Fibroblast of villous mesenchyme (primary cell): Measurements from ENCODE around the gene TSC1. TPM values are rescaled to one million over a fixed set of nuclear protein-coding genes. Genes with fewer than 3 reads are reported as not detected.

ENCODE experiments used
- DNase-seq: peaks from one replicate; pipeline ENCODE4 v3.0.0-alpha.2; 2010; ENCODE audit warnings: low read depth
- H3K4me3 ChIP-seq: 2 replicates; pipeline ENCODE4 v1.5.1; 2011; ENCODE audit warnings: low read depth, mild to moderate bottlenecking, low read length
- total RNA-seq: library from RNA; depleted of rRNA; stranded (reverse); fragments of >200 nt; gene quantifications from 2 replicates; pipeline ENCODE4 v1.2.3, GENCODE V29; 2012
- TF ChIP-seq, protein P1 (sequence below): IDR thresholded peaks from 2 replicates; pipeline ENCODE4 v1.5.1; 2012; ENCODE audit warnings: low read depth, mild to moderate bottlenecking, low read length; ENCODE audit not compliant: insufficient read depth

Gene TSC1
- total RNA-seq, 1 donor, result 65.2 TPM

DNA sequence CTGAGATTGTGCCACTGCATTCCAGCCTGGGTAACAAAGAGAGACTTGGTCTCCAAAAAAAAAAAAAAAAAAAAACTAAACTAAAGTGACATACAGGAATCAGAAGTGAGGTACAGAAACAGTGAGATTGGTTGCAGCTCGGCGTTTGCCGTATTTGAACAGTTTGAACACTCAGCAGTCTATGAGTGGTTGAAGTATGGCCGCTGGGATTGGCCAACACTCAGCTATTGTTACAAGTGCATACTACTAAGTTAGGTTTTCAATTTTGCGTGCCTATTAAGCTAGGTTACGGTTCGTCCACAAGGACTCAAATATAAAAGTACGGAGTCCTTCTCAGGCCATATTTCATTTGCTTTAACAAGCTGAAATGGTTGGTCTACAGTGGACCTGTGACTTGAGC is 3.3 kb upstream of the TSC1 start:
- TF ChIP-seq, protein P1, sequence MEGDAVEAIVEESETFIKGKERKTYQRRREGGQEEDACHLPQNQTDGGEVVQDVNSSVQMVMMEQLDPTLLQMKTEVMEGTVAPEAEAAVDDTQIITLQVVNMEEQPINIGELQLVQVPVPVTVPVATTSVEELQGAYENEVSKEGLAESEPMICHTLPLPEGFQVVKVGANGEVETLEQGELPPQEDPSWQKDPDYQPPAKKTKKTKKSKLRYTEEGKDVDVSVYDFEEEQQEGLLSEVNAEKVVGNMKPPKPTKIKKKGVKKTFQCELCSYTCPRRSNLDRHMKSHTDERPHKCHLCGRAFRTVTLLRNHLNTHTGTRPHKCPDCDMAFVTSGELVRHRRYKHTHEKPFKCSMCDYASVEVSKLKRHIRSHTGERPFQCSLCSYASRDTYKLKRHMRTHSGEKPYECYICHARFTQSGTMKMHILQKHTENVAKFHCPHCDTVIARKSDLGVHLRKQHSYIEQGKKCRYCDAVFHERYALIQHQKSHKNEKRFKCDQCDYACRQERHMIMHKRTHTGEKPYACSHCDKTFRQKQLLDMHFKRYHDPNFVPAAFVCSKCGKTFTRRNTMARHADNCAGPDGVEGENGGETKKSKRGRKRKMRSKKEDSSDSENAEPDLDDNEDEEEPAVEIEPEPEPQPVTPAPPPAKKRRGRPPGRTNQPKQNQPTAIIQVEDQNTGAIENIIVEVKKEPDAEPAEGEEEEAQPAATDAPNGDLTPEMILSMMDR, result no peak
- no peak overlapping the region for H3K4me3 ChIP-seq
- DNase-seq, result no peak

DNA sequence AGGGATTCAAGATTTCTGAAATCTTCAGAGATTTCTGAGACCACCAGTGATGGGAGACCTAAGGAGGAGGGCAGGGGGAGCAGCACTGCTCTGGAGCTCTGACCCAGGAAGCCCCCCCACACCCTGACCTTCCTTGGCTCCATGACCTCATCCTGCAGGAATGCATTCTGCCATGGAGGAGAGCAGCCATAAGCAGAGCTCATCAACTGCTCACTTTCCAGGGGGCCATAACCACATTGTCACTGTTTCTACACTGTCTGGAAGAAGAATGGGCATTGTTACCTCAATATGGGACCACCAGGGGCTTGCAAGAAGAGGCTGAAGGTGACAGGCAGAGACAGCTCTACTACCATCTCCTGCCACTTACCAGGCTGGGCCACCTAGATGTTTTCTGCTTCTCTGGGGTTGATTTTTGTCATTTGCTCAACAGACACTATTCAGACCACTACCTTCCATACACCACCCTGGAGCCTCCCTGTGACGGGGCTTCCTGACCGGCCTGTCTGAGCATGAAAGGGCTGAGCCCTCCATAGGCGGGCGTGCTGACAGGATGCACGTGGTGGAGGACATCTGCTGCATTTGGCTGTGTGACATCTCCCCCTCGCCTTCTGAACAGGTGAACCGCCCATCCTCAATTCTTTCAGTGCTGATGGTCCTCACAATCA is 2.3 kb upstream of the TSC1 start:
- TF ChIP-seq, protein P1, result no peak
- DNase-seq, result peak; percentile 34
- H3K4me3 ChIP-seq, result no peak overlapping the region

DNA sequence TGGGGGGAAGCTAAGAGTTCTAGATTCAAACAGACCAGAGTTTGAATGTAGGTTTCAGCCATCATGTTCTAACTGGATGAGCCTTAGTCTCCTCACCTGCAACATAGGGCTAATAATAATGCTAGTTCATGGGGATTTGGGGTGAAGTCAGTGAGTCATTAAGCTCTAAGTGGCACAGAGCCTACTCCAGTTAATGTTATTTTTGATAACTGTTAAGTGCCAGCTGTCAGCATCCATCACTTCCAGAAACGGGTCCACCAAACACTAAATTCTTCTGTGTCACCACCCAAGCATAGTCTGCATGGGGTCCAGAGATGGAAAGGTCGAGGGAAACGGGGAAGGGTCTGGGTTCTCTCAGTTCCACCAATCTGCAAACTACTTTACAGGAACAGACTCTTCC is 1.8 kb upstream of the TSC1 start:
- H3K4me3 ChIP-seq, result no peak overlapping the region
- TF ChIP-seq, protein P1, result no peak
- no peak for DNase-seq

DNA sequence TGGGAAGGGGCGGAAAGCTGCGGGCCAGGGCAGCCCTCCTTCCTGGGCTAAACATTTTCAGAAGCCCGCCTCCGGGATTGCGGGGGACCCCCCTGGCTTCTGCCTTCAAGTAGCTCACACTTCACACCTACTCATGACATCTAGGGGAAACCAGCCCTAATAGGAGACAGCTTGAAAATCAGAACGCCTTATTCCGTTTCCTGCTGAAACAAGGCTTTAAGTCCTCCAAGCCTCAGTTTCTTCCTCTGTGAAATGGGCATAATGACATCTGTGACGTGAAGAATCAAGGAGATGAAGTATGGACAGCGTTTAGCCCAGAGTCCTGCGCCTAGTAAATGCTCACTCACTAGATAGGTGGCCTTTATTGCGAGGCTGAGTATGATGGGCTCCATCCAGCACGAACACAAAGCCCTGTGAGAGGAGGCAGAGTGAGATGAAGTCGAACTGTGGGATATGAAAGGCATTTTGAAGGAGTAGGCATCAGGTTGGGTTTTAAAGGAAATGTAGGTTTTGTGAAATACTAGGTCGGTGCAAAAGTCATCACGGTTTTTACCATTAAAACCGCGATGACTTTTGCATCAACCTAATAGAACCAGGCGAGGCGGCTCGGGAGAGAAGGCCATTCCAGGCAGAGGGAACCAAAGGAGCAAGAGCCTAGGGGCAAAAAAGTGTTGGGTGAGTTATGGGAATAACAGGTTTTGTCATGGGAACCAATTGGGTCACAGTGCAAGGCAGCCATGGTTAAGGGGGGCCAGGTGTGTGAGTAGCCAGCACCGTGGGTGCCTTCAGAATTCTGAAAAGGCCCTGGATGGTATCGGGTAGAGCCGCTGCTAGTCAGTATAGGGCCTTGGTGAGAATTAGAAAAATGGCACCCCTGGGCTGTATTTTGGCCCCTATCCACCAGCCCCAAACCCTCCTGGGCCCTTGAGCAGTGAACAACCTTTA is 1.0 kb upstream of the TSC1 start:
- peak overlapping the region; percentile 62 for H3K4me3 ChIP-seq
- TF ChIP-seq, protein P1, result no peak
- DNase-seq, result no peak

DNA sequence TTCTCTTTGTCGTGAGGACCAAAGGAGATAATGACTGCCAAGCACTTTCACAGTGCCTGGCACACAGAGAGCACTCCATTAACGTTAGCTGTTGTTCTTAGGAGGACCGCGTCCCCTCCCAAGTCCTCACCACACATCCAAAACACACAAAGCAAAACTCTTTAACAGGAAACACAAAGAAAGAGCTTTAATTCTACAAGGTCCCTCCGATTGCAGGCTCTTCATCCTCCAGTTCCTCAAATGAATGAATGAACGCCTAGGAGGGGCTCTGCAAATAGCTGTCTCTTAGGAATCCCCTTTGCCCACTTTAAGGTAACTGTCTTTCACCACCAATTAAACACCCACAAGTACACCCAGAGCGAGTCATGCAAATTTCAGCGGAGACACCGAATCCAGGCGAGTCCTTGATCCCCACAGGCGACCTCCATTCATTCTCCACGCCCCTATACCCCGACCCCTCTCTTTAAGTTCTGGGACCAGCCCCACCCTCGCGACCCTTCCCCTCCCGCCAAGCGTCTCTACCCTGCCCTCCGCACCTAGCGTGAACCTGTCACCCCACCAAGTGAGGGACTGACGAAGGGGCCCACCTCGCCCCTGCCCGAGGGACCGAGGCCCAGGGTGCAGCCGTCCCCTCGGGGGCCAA is 644 bp downstream of the TSC1 start:
- DNase-seq, result peak; percentile 4
- H3K4me3 ChIP-seq, result peak overlapping the region; percentile 80
- TF ChIP-seq, protein P1, result no peak

DNA sequence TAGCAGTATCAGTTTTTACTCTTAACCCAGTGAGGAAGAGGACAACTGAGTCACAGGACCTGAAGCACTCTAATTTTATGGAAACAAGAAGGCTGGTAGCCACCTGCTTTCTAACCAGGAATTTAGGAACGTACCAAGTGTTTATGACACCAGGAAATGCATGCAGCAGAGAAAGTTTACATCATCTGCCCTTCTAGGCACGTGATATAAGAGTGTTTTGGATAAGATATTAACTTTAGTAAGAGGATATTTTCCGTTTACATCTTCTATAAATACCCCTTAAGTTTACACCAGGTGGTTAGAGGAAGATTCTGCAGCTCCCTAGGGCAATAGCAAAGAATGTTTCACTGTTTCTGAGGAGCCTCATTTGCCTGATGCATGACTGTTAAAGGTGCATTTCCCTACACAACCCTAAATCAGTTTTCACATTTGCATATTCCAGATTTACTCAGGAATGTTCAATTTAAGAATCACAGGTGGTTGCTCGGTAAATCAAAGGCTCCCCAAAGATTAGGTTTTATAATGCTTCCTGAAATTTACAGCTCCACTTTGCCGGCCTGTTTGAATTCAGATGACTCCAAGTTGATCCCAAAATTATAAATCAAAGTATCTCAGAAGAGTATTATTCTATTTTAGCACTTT is 1.8 kb downstream of the TSC1 start:
- peak overlapping the region; percentile 80 for H3K4me3 ChIP-seq
- TF ChIP-seq, protein P1, result no peak
- peak; percentile 80 for DNase-seq
